Trophoblast cell (in vitro differentiated cells and primary cell): Measurements from ENCODE around the gene BST2.

ENCODE experiments used
- DNase-seq, 2 donors: peaks; one replicate each; pipeline ENCODE4 v3.0.0-alpha.2; 2016
- H2AFZ ChIP-seq: 2 replicates; pipeline ENCODE4 v1.6.1; 2013; ENCODE audit warnings: low read length, moderate library complexity, mild to moderate bottlenecking; ENCODE audit not compliant: insufficient read depth, poor library complexity
- H2AK5ac ChIP-seq: 2 replicates; pipeline ENCODE4 v1.6.1; 2013; ENCODE audit warnings: mild to moderate bottlenecking, low read length
- H2BK120ac ChIP-seq: 2 replicates; pipeline ENCODE4 v1.6.1; 2013; ENCODE audit warnings: low read length, mild to moderate bottlenecking, moderate library complexity; ENCODE audit not compliant: insufficient read depth, poor library complexity
- H2BK12ac ChIP-seq: 2 replicates; pipeline ENCODE4 v1.6.1; 2013; ENCODE audit warnings: mild to moderate bottlenecking, low read length, moderate library complexity
- H2BK5ac ChIP-seq: 2 replicates; pipeline ENCODE4 v1.6.1; 2013; ENCODE audit warnings: low read length, low read depth, moderate library complexity, mild to moderate bottlenecking; ENCODE audit not compliant: poor library complexity
- H3K14ac ChIP-seq: 2 replicates; pipeline ENCODE4 v1.6.1; 2013; ENCODE audit warnings: mild to moderate bottlenecking, low read length
- H3K18ac ChIP-seq: 2 replicates; pipeline ENCODE4 v1.6.1; 2013; ENCODE audit warnings: mild to moderate bottlenecking, low read length
- H3K23ac ChIP-seq: 2 replicates; pipeline ENCODE4 v1.6.1; 2013; ENCODE audit warnings: low read length
- H3K27ac ChIP-seq: 2 replicates; pipeline ENCODE4 v1.5.1; 2013; ENCODE audit warnings: low read depth, mild to moderate bottlenecking, inconsistent platforms, low read length, moderate library complexity
- H3K27me3 ChIP-seq: 2 replicates; pipeline ENCODE4 v1.6.1; 2013; ENCODE audit warnings: inconsistent platforms, mild to moderate bottlenecking, low read length, moderate library complexity; ENCODE audit not compliant: insufficient read depth
- H3K36me3 ChIP-seq, 2 experiments: 1 replicate in 1 of 2; 2 replicates in 1 of 2; pipeline ENCODE4 v1.6.1; 2013; ENCODE audit warnings: low read length in 2 of 2, mild to moderate bottlenecking in 2 of 2, moderate library complexity in 1 of 2; ENCODE audit not compliant: insufficient read depth in 2 of 2, control insufficient read depth in 1 of 2
- H3K4ac ChIP-seq: 2 replicates; pipeline ENCODE4 v1.6.1; 2013; ENCODE audit warnings: low read depth, mild to moderate bottlenecking, low read length, moderate library complexity
- H3K4me1 ChIP-seq, 2 experiments: 1 replicate in 1 of 2; 2 replicates in 1 of 2; pipeline ENCODE4 v1.6.1; 2013; ENCODE audit warnings: low read length in 2 of 2, mild to moderate bottlenecking in 2 of 2, moderate library complexity in 1 of 2; ENCODE audit not compliant: insufficient read depth in 2 of 2, control insufficient read depth in 1 of 2
- H3K4me2 ChIP-seq: 2 replicates; pipeline ENCODE4 v1.6.1; 2013; ENCODE audit warnings: inconsistent platforms, mild to moderate bottlenecking, low read length, moderate library complexity
- H3K4me3 ChIP-seq: 2 replicates; pipeline ENCODE4 v1.5.1; 2013; ENCODE audit warnings: mild to moderate bottlenecking, low read depth, low read length, inconsistent platforms
- H3K79me1 ChIP-seq: one replicate; pipeline ENCODE4 v1.6.1; 2013; ENCODE audit warnings: low read length
- H3K79me2 ChIP-seq: 2 replicates; pipeline ENCODE4 v1.6.1; 2013; ENCODE audit warnings: low read length, mild to moderate bottlenecking; ENCODE audit not compliant: control insufficient read depth, insufficient read depth, poor library complexity
- H3K9ac ChIP-seq: 2 replicates; pipeline ENCODE4 v1.6.1; 2013; ENCODE audit warnings: mild to moderate bottlenecking, low read length
- H3K9me3 ChIP-seq: 2 replicates; pipeline ENCODE4 v1.6.1; 2013; ENCODE audit warnings: low read depth, mild to moderate bottlenecking, control low read depth, inconsistent platforms, low read length; ENCODE audit not compliant: insufficient read depth
- H4K12ac ChIP-seq: 2 replicates; pipeline ENCODE4 v1.6.1; 2013; ENCODE audit warnings: low read depth, mild to moderate bottlenecking, low read length, moderate library complexity
- H4K8ac ChIP-seq: 2 replicates; pipeline ENCODE4 v1.6.1; 2013; ENCODE audit warnings: low read depth, mild to moderate bottlenecking, low read length, moderate library complexity
- H4K91ac ChIP-seq: one replicate; pipeline ENCODE4 v1.6.1; 2013; ENCODE audit warnings: low read depth, mild to moderate bottlenecking, low read length, moderate library complexity
- whole genome bisulfite sequencing: extraction: QIAGEN DNeasy Blood & Tissue Kit; methylation state at CpG from one replicate; pipeline ENCODE4 v1.1.7; 2013; ENCODE audit warnings: missing lambda C conversion rate; ENCODE audit not compliant: insufficient read length, insufficient coverage; ENCODE audit errors: extremely low coverage; 5-methylcytosine and 5-hydroxymethylcytosine counted together

Gene BST2

DNA sequence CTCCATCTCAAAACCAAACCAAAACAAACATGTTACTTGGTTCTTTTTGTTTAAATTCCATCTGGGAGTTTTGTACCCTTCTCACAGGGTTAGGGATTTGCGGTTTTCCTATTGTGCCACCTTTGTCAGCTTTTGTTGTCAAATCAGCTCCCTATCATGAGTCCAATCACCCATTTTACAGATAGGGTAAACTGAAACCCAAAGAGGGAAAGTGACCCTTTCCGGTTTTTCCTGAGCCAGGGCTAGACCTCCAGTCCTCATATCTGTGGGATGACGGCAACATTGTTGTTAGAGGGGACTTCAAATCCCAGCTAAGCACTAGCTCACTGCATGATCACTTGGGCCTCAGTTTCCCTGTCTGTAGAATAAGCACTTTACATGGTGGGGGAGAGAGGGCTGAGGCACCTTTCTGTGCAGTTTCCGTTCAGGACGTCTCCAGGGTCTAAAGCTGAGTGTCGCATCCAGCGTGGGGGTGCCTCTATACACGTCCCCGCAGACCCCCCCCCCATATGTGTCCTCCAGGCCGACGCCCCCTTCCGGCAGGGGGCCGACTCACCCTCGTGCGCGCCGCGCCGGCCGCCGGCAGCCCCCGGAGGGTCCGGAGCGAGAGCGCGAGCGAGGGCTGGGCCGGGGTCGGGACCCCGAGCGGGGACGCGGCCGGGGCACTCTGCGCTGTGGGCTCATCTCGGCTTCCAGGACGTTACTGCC lies 15.3 kb downstream of the BST2 start:
- no peaks in the 10 kb centered on the region for H3K9me3 ChIP-seq
- H2AK5ac ChIP-seq, result no peak overlapping the region
- no peak overlapping the region for H2BK120ac ChIP-seq
- no peak overlapping the region for H3K4ac ChIP-seq
- peaks cover 6 to 10% of the 10 kb centered on the region in 2 experiments for H3K4me1 ChIP-seq
- no peak overlapping the region for H4K91ac ChIP-seq
- no peak for DNase-seq
- H3K14ac ChIP-seq, result no peak overlapping the region
- H2BK5ac ChIP-seq, result no peak overlapping the region
- H3K9ac ChIP-seq, result no peak overlapping the region
- H2AFZ ChIP-seq, result peak overlapping the region; percentile 53
- H4K8ac ChIP-seq, result peak overlapping the region; percentile 80
- peak overlapping the region; percentile 38 for H3K4me3 ChIP-seq
- no peak overlapping the region for H3K27ac ChIP-seq
- peaks cover 6% of the 10 kb centered on the region for H3K27me3 ChIP-seq
- no peak overlapping the region for H2BK12ac ChIP-seq
- H3K23ac ChIP-seq, result no peak overlapping the region
- H4K12ac ChIP-seq, result no peak overlapping the region
- WGBS, result no CpG with 5 or more reads among the region's 37 CpGs
- H3K79me1 ChIP-seq, result no peaks in the 10 kb centered on the region
- H3K18ac ChIP-seq, result no peak overlapping the region
- no peaks in the 10 kb centered on the region for H3K79me2 ChIP-seq
- no peaks in the 10 kb centered on the region for H3K36me3 ChIP-seq
- H3K4me2 ChIP-seq, result peak overlapping the region; percentile 90

DNA sequence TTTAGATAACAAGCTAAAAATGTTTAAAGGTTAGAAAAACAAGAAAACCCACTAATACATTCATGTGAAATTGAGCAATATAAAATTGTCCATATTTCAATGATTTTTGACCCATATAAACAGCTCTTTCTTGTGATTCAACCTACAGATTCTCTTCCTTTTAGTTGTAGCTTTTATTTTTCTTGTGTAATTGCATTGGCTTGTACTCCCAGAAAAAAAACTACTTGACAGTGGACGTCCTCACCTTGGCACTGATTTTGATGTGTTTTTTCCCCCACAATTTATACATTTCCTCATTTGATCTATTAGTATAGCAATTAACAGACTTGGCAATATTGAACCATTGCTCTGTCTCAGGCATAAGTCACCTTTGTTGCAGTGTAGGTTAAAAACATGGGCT lies 16.1 kb downstream of the BST2 start:
- no peak for DNase-seq
- H3K18ac ChIP-seq, result no peak overlapping the region
- no peaks in the 10 kb centered on the region for H3K36me3 ChIP-seq

DNA sequence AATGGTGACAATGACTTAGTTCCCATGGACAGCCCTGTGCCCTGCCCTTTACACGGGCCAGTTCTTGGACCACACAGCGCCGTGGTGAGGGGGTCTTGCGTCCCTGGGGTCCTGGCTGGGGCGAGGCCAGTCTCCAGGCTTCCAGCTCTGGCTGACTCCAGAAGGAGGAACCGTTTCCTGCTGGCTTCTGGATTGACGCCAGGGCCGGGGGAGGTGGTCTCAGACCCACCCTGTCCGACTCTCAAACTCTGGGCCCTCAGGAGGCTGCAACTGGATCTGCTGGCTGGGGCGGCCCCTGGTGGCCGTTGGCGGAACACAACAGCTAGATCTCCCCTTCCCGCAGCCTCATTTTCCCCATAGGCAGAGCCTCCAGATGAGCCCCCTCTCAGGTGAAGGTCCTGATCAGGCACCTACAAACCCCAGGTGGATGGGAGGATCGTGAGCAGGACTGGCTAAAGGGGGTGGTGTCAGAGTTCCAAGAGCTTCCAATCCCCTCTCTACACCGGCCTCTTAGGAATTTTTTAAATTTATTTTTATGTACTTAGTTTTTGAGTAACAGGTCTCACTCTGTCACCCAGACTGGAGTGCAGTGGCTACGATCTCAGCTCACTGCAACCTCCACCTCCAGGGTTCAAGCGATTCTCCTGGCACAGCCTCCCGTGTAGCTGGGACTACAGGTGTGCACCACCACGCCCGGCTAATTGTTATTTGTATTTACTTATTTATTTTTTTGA lies 19.4 kb downstream of the BST2 start:
- no peaks in the 10 kb centered on the region for H3K79me2 ChIP-seq
- no peaks in the 10 kb centered on the region for H3K36me3 ChIP-seq
- H3K23ac ChIP-seq, result no peak overlapping the region
- H3K4me1 ChIP-seq, result peaks cover 0 to 6% of the 10 kb centered on the region in 2 experiments
- no peak overlapping the region for H4K12ac ChIP-seq
- no peak overlapping the region for H3K4me3 ChIP-seq
- no peak overlapping the region for H3K4ac ChIP-seq
- H2BK5ac ChIP-seq, result no peak overlapping the region
- H3K79me1 ChIP-seq, result no peaks in the 10 kb centered on the region
- H3K27ac ChIP-seq, result no peak overlapping the region
- no peaks in the 10 kb centered on the region for H3K9me3 ChIP-seq
- no peak overlapping the region for H2BK120ac ChIP-seq
- H2AK5ac ChIP-seq, result no peak overlapping the region
- DNase-seq, result peak; percentile 32 to 68
- H3K9ac ChIP-seq, result no peak overlapping the region
- no CpG with 5 or more reads among the region's 20 CpGs for WGBS
- no peak overlapping the region for H4K91ac ChIP-seq
- no peak overlapping the region for H2AFZ ChIP-seq
- no peak overlapping the region for H3K4me2 ChIP-seq
- H3K14ac ChIP-seq, result no peak overlapping the region
- no peak overlapping the region for H4K8ac ChIP-seq
- H3K18ac ChIP-seq, result no peak overlapping the region
- H3K27me3 ChIP-seq, result peaks cover 6% of the 10 kb centered on the region
- H2BK12ac ChIP-seq, result no peak overlapping the region

More for the DNA sequence above, 16.1 kb downstream of the BST2 start:
- no peak overlapping the region for H2AFZ ChIP-seq
- H2BK12ac ChIP-seq, result no peak overlapping the region
- no peak overlapping the region for H3K4me2 ChIP-seq
- H2BK120ac ChIP-seq, result no peak overlapping the region
- H3K9ac ChIP-seq, result no peak overlapping the region
- no peaks in the 10 kb centered on the region for H3K79me1 ChIP-seq
- no peak overlapping the region for H2AK5ac ChIP-seq
- H3K4me3 ChIP-seq, result no peak overlapping the region
- H3K14ac ChIP-seq, result no peak overlapping the region
- H3K4ac ChIP-seq, result no peak overlapping the region
- H4K12ac ChIP-seq, result no peak overlapping the region
- H3K23ac ChIP-seq, result no peak overlapping the region
- WGBS, result no CpG with 5 or more reads among the region's 1 CpG
- peaks cover 6% of the 10 kb centered on the region for H3K27me3 ChIP-seq
- no peak overlapping the region for H4K8ac ChIP-seq
- no peak overlapping the region for H2BK5ac ChIP-seq
- no peak overlapping the region for H3K27ac ChIP-seq
- H3K9me3 ChIP-seq, result no peaks in the 10 kb centered on the region
- no peaks in the 10 kb centered on the region for H3K79me2 ChIP-seq
- H3K4me1 ChIP-seq, result peaks cover 6 to 10% of the 10 kb centered on the region in 2 experiments
- no peak overlapping the region for H4K91ac ChIP-seq

DNA sequence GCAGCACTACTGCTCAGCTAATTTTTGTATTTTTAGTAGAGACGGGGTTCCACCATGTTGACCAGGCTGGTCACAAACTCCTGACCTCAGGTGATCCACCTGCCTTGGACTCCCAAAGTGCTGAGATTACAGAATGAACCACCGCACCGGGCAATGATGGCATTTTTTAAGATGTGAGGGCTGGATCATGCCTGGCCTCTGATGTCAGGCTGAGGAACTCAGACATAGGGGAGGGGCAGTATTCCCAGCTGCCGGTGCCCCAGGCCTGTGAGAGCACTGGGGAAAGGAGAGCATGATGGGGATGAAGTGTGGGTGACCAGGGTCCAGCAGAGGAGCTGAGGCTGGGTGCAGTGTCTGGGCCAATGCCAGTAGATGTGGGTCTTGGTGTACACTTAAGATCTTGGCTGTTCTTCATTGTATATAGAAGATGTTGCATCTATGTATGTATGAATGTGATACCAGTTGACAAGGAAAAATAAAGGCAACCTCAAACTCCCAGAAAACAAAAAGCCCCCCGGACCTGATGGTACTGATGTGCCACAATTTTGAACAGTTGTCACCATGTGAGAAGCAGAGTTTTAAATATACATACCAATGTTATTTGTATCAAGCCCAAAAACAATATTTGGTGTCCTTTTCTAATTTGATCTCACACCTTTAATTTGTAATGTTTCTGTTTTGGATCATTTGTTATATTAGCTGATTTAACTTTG lies 24.8 kb downstream of the BST2 start:
- H3K79me2 ChIP-seq, result no peaks in the 10 kb centered on the region
- no peaks in the 10 kb centered on the region for H3K9me3 ChIP-seq
- H3K27me3 ChIP-seq, result no peaks in the 10 kb centered on the region
- H2BK5ac ChIP-seq, result no peak overlapping the region
- no peak overlapping the region for H4K8ac ChIP-seq
- H3K4me3 ChIP-seq, result no peak overlapping the region
- no CpG with 5 or more reads among the region's 5 CpGs for WGBS
- no peak overlapping the region for H3K27ac ChIP-seq
- no peak overlapping the region for H3K4ac ChIP-seq
- H2BK12ac ChIP-seq, result no peak overlapping the region
- no peak overlapping the region for H4K91ac ChIP-seq
- no peak overlapping the region for H2AK5ac ChIP-seq
- no peaks in the 10 kb centered on the region for H3K36me3 ChIP-seq
- no peak overlapping the region for H3K9ac ChIP-seq
- no peak overlapping the region for H3K23ac ChIP-seq
- H3K4me1 ChIP-seq, result peaks cover 0 to 7% of the 10 kb centered on the region in 2 experiments
- H3K18ac ChIP-seq, result no peak overlapping the region
- no peak overlapping the region for H3K14ac ChIP-seq
- DNase-seq, result peak; percentile 63 to 78
- H4K12ac ChIP-seq, result no peak overlapping the region
- no peaks in the 10 kb centered on the region for H3K79me1 ChIP-seq
- no peak overlapping the region for H2BK120ac ChIP-seq
- no peak overlapping the region for H3K4me2 ChIP-seq
- no peak overlapping the region for H2AFZ ChIP-seq
